Hindlimb muscle (tissue), 1 donor: Measurements from ENCODE around the gene MAGI3. TPM values are rescaled to one million over a fixed set of nuclear protein-coding genes. Genes with fewer than 3 reads are reported as not detected.
"Not testable (repeated sequence)": the region's sequence is repeated elsewhere in the genome, so short reads cannot be mapped to it uniquely, and the experiment has no call there.

Source experiments
- DNase-seq: peaks from one replicate; pipeline ENCODE4 v3.0.0-alpha.2; 2013
- polyA plus RNA-seq: library from polyadenylated mRNA; unstranded; fragments of 120-200 nt; gene quantifications from one replicate; pipeline ENCODE4 v1.2.1, GENCODE V29; 2013; ENCODE audit not compliant: insufficient read length

The MAGI3 gene
- polyA plus RNA-seq, 1 donor: 16.4 TPM

GRCh38 chr1:113581323-113581722 is 191.0 kb downstream of the MAGI3 start:
- DNase-seq: no peak

- DNase-seq: no peak
Observed at GRCh38 chr1:113582084-113582483, 191.8 kb downstream of the MAGI3 start.

- no peak for DNase-seq
Observed at GRCh38 chr1:113587475-113587874, 197.2 kb downstream of the MAGI3 start.

- no peak for DNase-seq
Observed at GRCh38 chr1:113592230-113592629, 201.9 kb downstream of the MAGI3 start.

GRCh38 chr1:113593550-113594297 is 203.4 kb downstream of the MAGI3 start:
- DNase-seq: no peak

GRCh38 chr1:113604466-113604865 is 214.2 kb downstream of the MAGI3 start:
- not testable (repeated sequence) for DNase-seq

- no peak for DNase-seq
Observed at GRCh38 chr1:113605146-113605545, 214.8 kb downstream of the MAGI3 start.

- DNase-seq: no peak
Observed at GRCh38 chr1:113608399-113608798, 218.1 kb downstream of the MAGI3 start.

GRCh38 chr1:113610372-113610771 is 220.1 kb downstream of the MAGI3 start:
- no peak for DNase-seq

GRCh38 chr1:113615425-113615824 is 225.1 kb downstream of the MAGI3 start:
- no peak for DNase-seq

GRCh38 chr1:113616156-113616555 is 225.8 kb downstream of the MAGI3 start:
- peak; percentile 33 for DNase-seq

- DNase-seq: no peak
Observed at GRCh38 chr1:113617438-113618141, 227.3 kb downstream of the MAGI3 start.

- DNase-seq: no peak
Observed at GRCh38 chr1:113628997-113629396, 238.7 kb downstream of the MAGI3 start.

GRCh38 chr1:113630340-113631327 is 240.3 kb downstream of the MAGI3 start:
- DNase-seq: no peak

GRCh38 chr1:113641396-113641795 is 251.1 kb downstream of the MAGI3 start:
- no peak for DNase-seq

- DNase-seq: no peak
Observed at GRCh38 chr1:113647164-113647563, 256.8 kb downstream of the MAGI3 start.

GRCh38 chr1:113648478-113648877 is 258.2 kb downstream of the MAGI3 start:
- no peak for DNase-seq

GRCh38 chr1:113652771-113653170 is 262.5 kb downstream of the MAGI3 start:
- no peak for DNase-seq

- no peak for DNase-seq
Observed at GRCh38 chr1:113653741-113654140, 263.4 kb downstream of the MAGI3 start.

- no peak for DNase-seq
Observed at GRCh38 chr1:113654883-113655282, 264.6 kb downstream of the MAGI3 start.

GRCh38 chr1:113657126-113657525 is 266.8 kb downstream of the MAGI3 start:
- no peak for DNase-seq

GRCh38 chr1:113657556-113658063 is 267.3 kb downstream of the MAGI3 start:
- no peak for DNase-seq

GRCh38 chr1:113659035-113659434 is 268.7 kb downstream of the MAGI3 start:
- DNase-seq: no peak
